Astrocyte (in vitro differentiated cells and primary cell): ENCODE results near the gene LRRC52. TPM values are rescaled to one million over a fixed set of nuclear protein-coding genes. Genes with fewer than 3 reads are reported as not detected.

Experiments used
- DNase-seq: peaks from one replicate; pipeline ENCODE4 v3.0.0-alpha.2; 2010; ENCODE audit warnings: low read depth
- FAIRE-seq: peaks from 2 replicates; lab custom pipeline; 2011; peaks lifted over from hg19 to GRCh38; lab: Jason Lieb, UNC
- H2AFZ ChIP-seq: 2 replicates; pipeline ENCODE4 v1.6.0; 2012; ENCODE audit warnings: low read depth, low read length, inconsistent platforms
- H3K27ac ChIP-seq: 2 replicates; pipeline ENCODE4 v1.5.1; 2011; ENCODE audit warnings: low read depth, low read length, inconsistent platforms
- H3K27me3 ChIP-seq: 2 replicates; pipeline ENCODE4 v1.6.0; 2011; ENCODE audit warnings: low read length, inconsistent platforms; ENCODE audit not compliant: insufficient read depth
- H3K36me3 ChIP-seq: 2 replicates; pipeline ENCODE4 v1.5.1; 2011; ENCODE audit warnings: low read length, inconsistent platforms; ENCODE audit not compliant: insufficient read depth
- H3K4me1 ChIP-seq: 2 replicates; pipeline ENCODE4 v1.5.1; 2011; ENCODE audit warnings: low read length, inconsistent platforms; ENCODE audit not compliant: insufficient read depth
- H3K4me2 ChIP-seq: 2 replicates; pipeline ENCODE4 v1.6.0; 2012; ENCODE audit warnings: low read length, inconsistent platforms
- H3K4me3 ChIP-seq: 2 replicates; pipeline ENCODE4 v1.5.1; 2011; ENCODE audit warnings: low read depth, mild to moderate bottlenecking, low read length, inconsistent platforms; ENCODE audit not compliant: insufficient read depth
- H3K79me2 ChIP-seq: 2 replicates; pipeline ENCODE4 v1.6.0; 2012; ENCODE audit warnings: mild to moderate bottlenecking, low read length, inconsistent platforms; ENCODE audit not compliant: insufficient read depth
- H3K9ac ChIP-seq: 2 replicates; pipeline ENCODE4 v1.6.0; 2012; ENCODE audit warnings: mild to moderate bottlenecking, low read length, inconsistent platforms
- H3K9me3 ChIP-seq: 2 replicates; pipeline ENCODE4 v1.5.1; 2012; ENCODE audit warnings: low read depth, mild to moderate bottlenecking, low read length, inconsistent platforms; ENCODE audit not compliant: insufficient read depth
- H4K20me1 ChIP-seq: 2 replicates; pipeline ENCODE4 v1.6.0; 2012; ENCODE audit warnings: low read length, inconsistent platforms; ENCODE audit not compliant: insufficient read depth
- H3K27ac Mint-ChIP-seq: one replicate; pipeline ENCODE4 v1.8.0; 2021; ENCODE audit warnings: mild to moderate bottlenecking, mixed read lengths; ENCODE audit not compliant: unreplicated experiment
- H3K27me3 Mint-ChIP-seq: one replicate; pipeline ENCODE4 v1.8.0; 2021; ENCODE audit warnings: low read depth, mixed read lengths; ENCODE audit not compliant: unreplicated experiment
- H3K36me3 Mint-ChIP-seq: one replicate; pipeline ENCODE4 v1.8.0; 2021; ENCODE audit warnings: low read depth, mixed read lengths; ENCODE audit not compliant: unreplicated experiment
- H3K4me1 Mint-ChIP-seq: one replicate; pipeline ENCODE4 v1.8.0; 2021; ENCODE audit warnings: low read depth, mixed read lengths; ENCODE audit not compliant: unreplicated experiment
- H3K4me3 Mint-ChIP-seq: one replicate; pipeline ENCODE4 v1.8.0; 2021; ENCODE audit warnings: mild to moderate bottlenecking, moderate library complexity, mixed read lengths; ENCODE audit not compliant: unreplicated experiment
- H3K9me3 Mint-ChIP-seq: one replicate; pipeline ENCODE4 v1.8.0; 2021; ENCODE audit warnings: mild to moderate bottlenecking, mixed read lengths; ENCODE audit not compliant: unreplicated experiment
- EZH2 ChIP-seq: IDR thresholded peaks from 2 replicates; pipeline ENCODE4 v1.6.1; 2012; ENCODE audit warnings: mild to moderate bottlenecking, low read length, inconsistent platforms; ENCODE audit not compliant: insufficient read depth
- total RNA-seq: library from RNA; stranded (reverse); gene quantifications from 2 replicates; pipeline ENCODE4 v1.2.1, GENCODE V29; 2021
- TF ChIP-seq, protein P1 (sequence below): IDR thresholded peaks from 2 replicates; pipeline ENCODE4 v1.5.1; 2011; ENCODE audit warnings: low read depth, mild to moderate bottlenecking, inconsistent platforms, low read length, moderate library complexity; ENCODE audit not compliant: insufficient read depth

The LRRC52 gene
- total RNA-seq, 1 donor from 2014 or later: not detected

DNA sequence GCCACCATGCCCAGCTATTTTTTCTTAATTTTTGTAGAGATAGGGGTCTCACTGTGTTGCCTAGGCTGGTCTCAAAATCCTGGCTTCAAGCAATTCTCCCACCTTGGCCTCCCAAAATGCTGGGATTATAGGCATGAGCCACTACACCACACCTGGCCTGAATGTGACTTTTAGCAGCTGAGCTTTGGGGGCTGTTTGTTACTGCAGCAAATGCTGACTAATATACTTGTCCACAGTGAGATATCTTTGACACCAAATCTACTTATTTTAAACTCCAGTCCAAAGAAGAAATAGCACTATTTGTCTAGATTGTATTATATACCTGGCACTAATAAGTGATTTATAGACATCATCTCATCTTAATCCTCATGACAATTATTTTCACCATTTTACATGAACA lies 30.5 kb downstream of the LRRC52 start:
- Histone ChIP-seq H3K4me1 (no peaks in the 10 kb centered on the region), H3K4me2 (no peak overlapping the region), H3K9ac (no peak overlapping the region), H3K79me2 (no peaks in the 10 kb centered on the region), H3K36me3 (no peaks in the 10 kb centered on the region), H4K20me1 (no peaks in the 10 kb centered on the region), H3K27ac (no peak overlapping the region), H3K27me3 (no peaks in the 10 kb centered on the region), H2AFZ (no peak overlapping the region), H3K9me3 (no peaks in the 10 kb centered on the region), H3K4me3 (no peak overlapping the region)
- Mint-ChIP-seq H3K27me3 (peaks cover 36% of the 10 kb centered on the region), H3K9me3 (peaks cover 1% of the 10 kb centered on the region), H3K4me1 (peaks cover 14% of the 10 kb centered on the region), H3K27ac (no peak overlapping the region), H3K4me3 (no peak overlapping the region), H3K36me3 (no peaks in the 10 kb centered on the region)
- DNase-seq (no peak), FAIRE-seq (no peak)
- no peak for TF ChIP-seq EZH2
- TF ChIP-seq, protein P1, sequence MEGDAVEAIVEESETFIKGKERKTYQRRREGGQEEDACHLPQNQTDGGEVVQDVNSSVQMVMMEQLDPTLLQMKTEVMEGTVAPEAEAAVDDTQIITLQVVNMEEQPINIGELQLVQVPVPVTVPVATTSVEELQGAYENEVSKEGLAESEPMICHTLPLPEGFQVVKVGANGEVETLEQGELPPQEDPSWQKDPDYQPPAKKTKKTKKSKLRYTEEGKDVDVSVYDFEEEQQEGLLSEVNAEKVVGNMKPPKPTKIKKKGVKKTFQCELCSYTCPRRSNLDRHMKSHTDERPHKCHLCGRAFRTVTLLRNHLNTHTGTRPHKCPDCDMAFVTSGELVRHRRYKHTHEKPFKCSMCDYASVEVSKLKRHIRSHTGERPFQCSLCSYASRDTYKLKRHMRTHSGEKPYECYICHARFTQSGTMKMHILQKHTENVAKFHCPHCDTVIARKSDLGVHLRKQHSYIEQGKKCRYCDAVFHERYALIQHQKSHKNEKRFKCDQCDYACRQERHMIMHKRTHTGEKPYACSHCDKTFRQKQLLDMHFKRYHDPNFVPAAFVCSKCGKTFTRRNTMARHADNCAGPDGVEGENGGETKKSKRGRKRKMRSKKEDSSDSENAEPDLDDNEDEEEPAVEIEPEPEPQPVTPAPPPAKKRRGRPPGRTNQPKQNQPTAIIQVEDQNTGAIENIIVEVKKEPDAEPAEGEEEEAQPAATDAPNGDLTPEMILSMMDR: no peak

DNA sequence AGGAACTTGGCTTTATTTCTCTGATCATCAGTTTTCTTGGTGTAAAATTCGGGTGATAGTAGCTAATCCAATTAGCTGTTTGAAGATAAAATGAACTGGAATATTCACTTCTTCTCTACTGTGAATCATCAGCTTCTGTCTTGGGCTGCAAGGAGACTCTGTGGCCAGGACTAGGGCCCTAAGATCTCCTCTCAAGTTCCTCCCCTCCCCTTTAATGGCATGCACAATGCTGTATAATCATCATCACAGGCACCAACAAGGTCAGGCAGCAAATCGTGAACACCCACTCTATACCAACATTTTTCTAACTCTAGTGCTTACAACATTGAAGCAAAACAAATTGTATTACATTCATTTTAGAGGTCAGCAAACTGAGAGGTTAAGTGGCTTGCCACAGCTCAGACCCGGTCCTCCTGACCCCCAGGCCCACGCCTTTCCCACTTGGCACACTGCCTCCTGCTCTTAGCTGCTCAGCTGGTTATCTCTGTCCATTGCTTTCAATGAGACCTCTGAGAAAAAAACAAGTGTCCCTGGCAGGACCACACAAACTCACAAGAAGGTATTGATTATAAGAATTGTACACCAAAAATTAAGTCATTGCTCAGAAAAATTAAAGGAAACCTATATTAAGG lies 31.8 kb downstream of the LRRC52 start:
- no peak for FAIRE-seq
- peaks cover 14% of the 10 kb centered on the region for H3K4me1 Mint-ChIP-seq
- H2AFZ ChIP-seq: no peak overlapping the region

DNA sequence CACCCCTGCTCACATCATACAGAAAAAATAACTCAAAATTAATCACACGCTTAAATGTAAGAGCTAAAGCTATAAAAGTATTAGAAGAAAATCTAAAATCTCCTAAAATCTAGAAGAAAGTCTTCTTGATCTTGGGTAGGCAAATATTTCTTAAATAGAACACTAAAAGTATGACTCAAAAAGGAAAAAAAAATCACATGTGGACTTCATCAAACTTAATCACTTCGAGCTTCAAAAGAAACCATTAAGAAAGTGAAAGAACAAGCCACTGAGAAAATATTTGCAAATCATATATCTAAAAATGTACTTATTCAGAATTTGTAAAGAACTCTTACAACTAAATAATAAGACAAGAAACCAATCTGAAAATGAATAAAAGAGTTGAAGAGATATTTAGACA lies 32.7 kb downstream of the LRRC52 start:
- no peaks in the 10 kb centered on the region for H3K36me3 Mint-ChIP-seq
- peaks cover 18% of the 10 kb centered on the region for H3K4me1 Mint-ChIP-seq
- no peaks in the 10 kb centered on the region for H3K36me3 ChIP-seq

More for the DNA sequence above, 31.8 kb downstream of the LRRC52 start:
- H3K27ac ChIP-seq: no peak overlapping the region
- no peaks in the 10 kb centered on the region for H4K20me1 ChIP-seq
- Mint-ChIP-seq H3K27me3 (peaks cover 35% of the 10 kb centered on the region), H3K27ac (no peak overlapping the region), H3K36me3 (no peaks in the 10 kb centered on the region), H3K4me3 (no peak overlapping the region), H3K9me3 (peaks cover 1% of the 10 kb centered on the region)
- no peak overlapping the region for H3K4me3 ChIP-seq
- H3K79me2 ChIP-seq: no peaks in the 10 kb centered on the region
- no peak for TF ChIP-seq EZH2
- TF ChIP-seq, protein P1: no peak
- H3K27me3 ChIP-seq: peaks cover 3% of the 10 kb centered on the region
- no peak overlapping the region for H3K4me2 ChIP-seq
- H3K4me1 ChIP-seq: no peaks in the 10 kb centered on the region
- no peaks in the 10 kb centered on the region for H3K9me3 ChIP-seq
- no peaks in the 10 kb centered on the region for H3K36me3 ChIP-seq
- no peak overlapping the region for H3K9ac ChIP-seq
- DNase-seq: no peak

More for the DNA sequence above, 32.7 kb downstream of the LRRC52 start:
- H3K27ac Mint-ChIP-seq: no peak overlapping the region
- H3K27me3 Mint-ChIP-seq: peaks cover 34% of the 10 kb centered on the region
- H3K9me3 Mint-ChIP-seq: peaks cover 1% of the 10 kb centered on the region
- DNase-seq: no peak
- no peak overlapping the region for H3K4me3 ChIP-seq
- no peaks in the 10 kb centered on the region for H3K4me1 ChIP-seq
- H3K9ac ChIP-seq: no peak overlapping the region
- H3K9me3 ChIP-seq: no peaks in the 10 kb centered on the region
- H3K27ac ChIP-seq: no peak overlapping the region
- TF ChIP-seq, protein P1: no peak
- TF ChIP-seq EZH2: no peak
- no peak for FAIRE-seq
- H3K79me2 ChIP-seq: no peaks in the 10 kb centered on the region
- H2AFZ ChIP-seq: no peak overlapping the region
- H4K20me1 ChIP-seq: no peaks in the 10 kb centered on the region
- H3K27me3 ChIP-seq: peaks cover 3% of the 10 kb centered on the region
- H3K4me2 ChIP-seq: no peak overlapping the region
- no peak overlapping the region for H3K4me3 Mint-ChIP-seq
